ENCODE data around the gene JAZF1.
"Not testable (repeated sequence)": the region's sequence is repeated elsewhere in the genome, so short reads cannot be mapped to it uniquely, and the experiment has no call there.

JAZF1 gene

GRCh38 chr7:28033386-28033785 is 147.2 kb downstream of the JAZF1 start:
- no peak for DNase-seq

DNA sequence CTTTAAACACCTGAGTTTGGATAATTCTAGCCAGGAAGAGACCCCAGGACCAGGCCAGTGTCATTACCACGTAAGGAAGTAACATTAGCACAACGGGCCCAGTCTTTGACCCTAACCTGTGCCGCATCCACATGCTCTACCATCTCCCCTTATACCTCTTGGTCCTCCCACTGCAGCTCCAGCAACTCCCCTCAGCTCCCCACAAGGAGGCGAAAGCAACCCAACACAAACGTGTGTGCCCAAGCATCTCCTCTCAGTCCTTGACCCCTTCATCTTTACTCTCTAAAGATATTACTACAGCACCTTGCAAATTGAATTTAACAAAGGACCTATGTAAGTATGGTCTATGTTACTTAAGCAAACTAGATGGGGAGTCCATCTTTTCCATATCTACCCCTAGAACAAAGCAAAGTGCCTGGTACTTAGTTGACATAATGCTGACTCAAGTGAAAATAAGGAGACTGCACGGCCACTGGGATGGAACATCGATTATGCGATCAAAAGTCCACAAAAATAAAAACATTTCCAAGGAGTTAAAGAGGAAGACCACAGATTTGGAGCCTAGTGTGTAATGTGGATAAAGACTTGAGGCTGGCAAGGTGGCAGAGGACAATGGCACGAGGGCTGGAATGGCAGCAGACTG is 147.7 kb downstream of the JAZF1 start:
- no peak for DNase-seq

GRCh38 chr7:28029051-28029450 is 151.5 kb downstream of the JAZF1 start:
- no peak for DNase-seq

DNA sequence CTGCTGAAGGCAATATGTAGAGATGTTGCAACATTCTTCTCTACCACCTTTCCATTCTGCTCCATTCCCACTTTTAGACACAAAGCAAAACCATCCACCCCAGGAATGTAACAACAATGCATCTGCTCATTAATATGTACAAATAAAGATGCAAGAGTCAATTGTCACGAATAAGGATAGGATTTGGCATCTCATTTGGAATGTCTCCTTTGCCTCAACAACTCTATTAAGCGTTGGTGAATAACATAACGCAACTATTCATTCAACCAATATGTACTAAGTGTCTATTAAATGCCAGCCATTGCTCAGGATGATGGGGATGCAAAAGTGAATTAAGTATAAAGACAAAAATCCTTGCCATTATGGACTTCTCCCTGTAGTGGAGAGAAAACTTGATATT is 152.1 kb downstream of the JAZF1 start:
- no peak for DNase-seq

DNA sequence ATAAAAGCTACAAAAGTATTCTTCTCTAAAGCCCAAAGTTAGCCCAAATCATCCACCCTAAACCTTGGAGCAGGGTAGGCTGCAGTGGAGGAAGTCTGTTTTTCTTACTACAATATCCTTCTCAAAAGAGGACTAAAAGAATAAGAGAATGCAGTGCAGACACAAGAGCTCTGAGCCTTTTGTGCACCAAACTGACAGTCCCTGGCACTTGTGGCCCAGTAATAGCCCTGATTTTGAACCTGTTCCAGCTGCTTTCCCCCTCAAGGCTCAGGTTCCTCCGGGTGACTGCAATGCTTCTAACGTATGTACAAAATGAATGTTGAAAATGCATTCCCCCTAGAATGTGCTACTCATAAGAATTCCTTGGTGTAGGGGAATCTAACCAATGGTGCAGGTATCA is 154.4 kb downstream of the JAZF1 start:
- no peak for DNase-seq

- no peak for DNase-seq
Measured at GRCh38 chr7:28024786-28025334, 155.7 kb downstream of the JAZF1 start.

DNA sequence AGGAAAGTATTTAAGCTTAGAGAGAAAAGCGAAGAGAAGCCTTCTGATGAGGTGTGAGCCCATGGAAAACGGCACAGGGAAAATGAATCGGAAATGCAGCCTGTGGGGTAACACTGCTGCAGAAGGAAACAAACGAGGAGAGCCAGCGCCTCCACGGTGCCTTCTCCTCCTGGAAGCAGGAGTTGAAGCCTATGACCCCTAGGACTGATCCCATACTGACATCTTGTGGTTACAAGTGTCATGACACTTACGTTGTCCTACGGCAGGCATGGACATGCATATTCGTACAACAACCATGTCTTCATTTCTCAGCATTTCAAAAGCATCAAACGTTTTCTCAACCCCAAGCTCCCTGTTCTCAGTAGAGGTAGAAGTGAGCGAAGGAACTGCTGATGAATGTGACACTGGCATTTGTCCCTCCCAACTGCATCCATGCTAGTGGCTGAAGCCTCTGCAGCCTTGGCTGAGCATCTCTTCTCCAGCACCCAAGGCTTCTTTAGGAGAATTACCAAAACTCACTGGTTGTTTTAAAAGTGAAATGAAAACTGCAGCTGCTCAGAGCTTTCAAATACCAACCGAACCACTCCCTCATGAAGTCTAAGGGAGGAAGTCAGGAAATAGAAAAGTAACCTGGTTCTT is 160.2 kb downstream of the JAZF1 start:
- DNase-seq, result no peak

GRCh38 chr7:28018856-28019465 is 161.6 kb downstream of the JAZF1 start:
- no peak for DNase-seq

- no peak for DNase-seq
Measured at GRCh38 chr7:28018446-28018845, 162.1 kb downstream of the JAZF1 start.

- DNase-seq, result no peak
Measured at GRCh38 chr7:28018020-28018419, 162.6 kb downstream of the JAZF1 start.

GRCh38 chr7:28017372-28017771 is 163.2 kb downstream of the JAZF1 start:
- no peak for DNase-seq

- DNase-seq, result no peak
Measured at GRCh38 chr7:28016297-28016696, 164.3 kb downstream of the JAZF1 start.

- DNase-seq, result no peak
Measured at GRCh38 chr7:28015169-28015568, 165.4 kb downstream of the JAZF1 start.

- DNase-seq, result not testable (repeated sequence)
Measured at GRCh38 chr7:28014340-28014739, 166.3 kb downstream of the JAZF1 start.

- DNase-seq, result no peak
Measured at GRCh38 chr7:28013441-28013840, 167.2 kb downstream of the JAZF1 start.

DNA sequence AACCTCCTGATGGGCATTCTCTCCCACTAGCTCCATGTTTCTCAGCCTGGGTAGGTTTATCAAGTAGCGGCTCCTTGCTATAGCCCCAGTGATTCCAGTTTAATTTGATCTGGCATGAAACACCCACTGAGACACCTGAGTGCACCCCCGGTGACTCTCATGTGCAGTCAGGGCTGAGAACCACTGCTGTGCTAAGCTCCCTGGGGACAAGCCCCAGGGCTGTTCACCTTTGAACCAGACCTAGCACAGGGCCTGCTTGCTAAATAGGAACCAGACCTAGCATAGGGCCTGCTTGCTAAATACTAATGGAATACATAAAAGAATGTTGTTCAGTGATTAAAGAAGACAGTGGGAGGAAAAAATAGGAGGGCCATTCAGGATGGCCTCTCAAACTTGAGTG is 167.6 kb downstream of the JAZF1 start:
- no peak for DNase-seq

GRCh38 chr7:28008911-28009310 is 171.7 kb downstream of the JAZF1 start:
- DNase-seq, result no peak

DNA sequence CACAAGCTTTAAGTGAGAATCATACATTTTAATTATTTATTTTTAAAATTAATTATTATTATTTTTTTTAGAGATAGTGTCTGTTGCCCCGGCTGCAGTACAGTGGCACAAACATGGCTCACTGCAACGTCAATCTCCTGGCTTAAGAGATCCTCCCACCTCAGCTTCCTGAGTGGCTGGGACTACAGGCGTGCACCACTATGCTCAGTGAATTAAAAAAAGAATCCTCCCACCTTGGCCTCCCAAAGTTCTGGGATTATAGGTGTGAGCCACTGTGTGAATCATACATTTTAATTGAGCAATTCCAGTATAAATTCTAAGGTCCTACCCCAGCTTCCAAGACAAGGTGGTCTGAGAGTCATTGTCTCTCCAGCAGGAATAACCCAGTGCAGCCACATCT is 172.4 kb downstream of the JAZF1 start:
- no peak for DNase-seq

DNA sequence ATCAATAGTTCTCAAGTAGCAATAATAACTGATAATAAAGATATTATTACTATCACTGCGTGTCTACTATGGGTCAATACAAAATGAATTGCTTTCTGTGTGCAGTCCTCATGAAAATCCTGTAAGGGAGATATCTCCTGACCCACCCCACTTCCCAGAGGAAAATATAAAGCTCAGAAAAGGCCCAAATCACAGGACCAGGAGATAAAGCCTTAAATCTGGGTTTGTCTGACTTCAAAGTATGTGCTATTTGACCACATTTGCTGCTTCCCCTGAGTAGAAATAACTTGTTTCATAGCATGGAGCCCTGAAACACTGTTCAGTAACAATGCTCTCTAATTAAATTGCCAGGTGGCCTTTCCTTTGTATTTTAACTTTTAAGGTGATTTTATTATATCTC is 174.1 kb downstream of the JAZF1 start:
- no peak for DNase-seq

DNA sequence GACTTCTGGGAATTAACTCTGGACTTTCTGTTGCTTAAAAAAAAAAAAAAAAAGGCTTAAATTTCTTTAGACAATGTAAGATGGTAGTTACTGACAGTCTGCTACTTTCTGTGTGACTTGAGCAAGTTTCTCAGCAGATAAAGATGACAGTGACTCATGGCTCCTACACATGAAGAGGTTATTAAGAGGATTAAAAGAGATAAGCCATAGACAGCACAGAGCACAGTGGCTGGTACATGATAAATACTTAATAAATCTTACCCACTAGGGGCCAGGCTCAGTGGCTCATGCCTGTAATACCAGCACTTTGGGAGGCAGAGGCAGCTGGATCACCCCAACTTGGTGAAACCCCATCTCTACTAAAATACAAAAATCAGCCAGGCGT is 174.8 kb downstream of the JAZF1 start:
- DNase-seq, result no peak

DNA sequence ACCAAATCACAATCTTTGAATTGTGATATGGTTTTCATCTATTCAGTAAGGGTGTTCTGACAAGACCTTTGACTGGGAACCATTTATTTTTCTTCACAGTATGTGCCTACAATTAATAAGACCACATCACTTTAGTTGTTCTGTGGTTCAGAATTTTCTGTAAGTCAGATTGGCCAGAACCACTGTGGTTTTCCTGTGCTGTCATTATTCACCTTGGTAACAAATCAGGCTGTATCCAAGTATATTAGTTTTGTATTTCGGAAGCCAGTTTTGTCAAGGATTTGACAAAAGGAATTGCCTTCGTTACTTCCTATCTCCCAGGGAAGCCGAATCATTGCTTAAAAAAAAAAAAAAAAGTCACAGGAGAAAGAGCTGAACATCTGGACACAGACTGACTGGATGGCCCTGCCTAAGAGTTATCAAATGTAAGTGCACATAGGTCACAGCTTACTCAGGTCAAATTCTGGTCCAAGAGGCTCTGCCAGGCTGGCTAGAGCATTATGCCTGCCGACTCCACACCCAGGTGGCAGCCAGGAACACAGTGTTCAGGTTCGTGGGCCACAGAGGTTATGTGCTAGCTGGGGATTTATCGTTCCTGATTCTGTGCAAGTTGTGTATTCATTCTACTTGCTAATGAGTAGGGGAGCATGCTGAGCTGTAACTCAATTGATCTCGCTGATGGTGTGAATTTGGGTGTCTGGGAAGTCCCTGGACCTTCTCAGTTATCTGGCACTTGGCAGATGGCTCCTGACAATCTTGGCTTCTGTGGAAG is 175.3 kb downstream of the JAZF1 start:
- no peak for DNase-seq

- DNase-seq, result no peak
Measured at GRCh38 chr7:28003408-28003807, 177.2 kb downstream of the JAZF1 start.

GRCh38 chr7:28002638-28003037 is 178.0 kb downstream of the JAZF1 start:
- no peak for DNase-seq

DNA sequence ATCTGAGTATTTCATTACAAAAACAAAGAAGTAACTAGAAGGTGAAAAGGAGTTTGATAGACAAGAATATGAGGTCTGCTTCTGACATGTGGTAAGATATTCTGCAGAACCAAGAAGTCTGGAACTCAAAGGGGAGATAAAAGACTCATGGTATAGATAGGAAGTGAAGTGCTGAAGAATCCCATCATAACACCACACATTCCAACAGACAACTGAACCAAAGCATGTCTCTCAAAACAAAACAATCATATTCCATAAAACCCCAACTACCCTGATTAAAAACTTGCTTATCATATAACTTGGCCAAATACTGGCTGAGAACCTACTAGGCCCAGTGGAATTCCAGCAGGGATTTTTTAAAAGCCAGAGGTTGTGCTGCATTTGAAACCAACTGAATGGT is 178.7 kb downstream of the JAZF1 start:
- DNase-seq, result no peak
